HL-60 (cell line): ENCODE data around the gene ENTR1.

Experiments
- SPI1 ChIP-seq: IDR thresholded peaks from 2 replicates; pipeline ENCODE4 v1.6.1; 2012; ENCODE audit warnings: low read depth, mild to moderate bottlenecking, borderline replicate concordance
- TF ChIP-seq, protein P1 (sequence below): IDR thresholded peaks from 2 replicates; pipeline ENCODE4 v1.6.1; 2012; ENCODE audit warnings: low read depth; ENCODE audit not compliant: insufficient replicate concordance

GRCh38 chr9:136364942-136365774 is 45.3 kb downstream of the ENTR1 start:
- TF ChIP-seq, protein P1, sequence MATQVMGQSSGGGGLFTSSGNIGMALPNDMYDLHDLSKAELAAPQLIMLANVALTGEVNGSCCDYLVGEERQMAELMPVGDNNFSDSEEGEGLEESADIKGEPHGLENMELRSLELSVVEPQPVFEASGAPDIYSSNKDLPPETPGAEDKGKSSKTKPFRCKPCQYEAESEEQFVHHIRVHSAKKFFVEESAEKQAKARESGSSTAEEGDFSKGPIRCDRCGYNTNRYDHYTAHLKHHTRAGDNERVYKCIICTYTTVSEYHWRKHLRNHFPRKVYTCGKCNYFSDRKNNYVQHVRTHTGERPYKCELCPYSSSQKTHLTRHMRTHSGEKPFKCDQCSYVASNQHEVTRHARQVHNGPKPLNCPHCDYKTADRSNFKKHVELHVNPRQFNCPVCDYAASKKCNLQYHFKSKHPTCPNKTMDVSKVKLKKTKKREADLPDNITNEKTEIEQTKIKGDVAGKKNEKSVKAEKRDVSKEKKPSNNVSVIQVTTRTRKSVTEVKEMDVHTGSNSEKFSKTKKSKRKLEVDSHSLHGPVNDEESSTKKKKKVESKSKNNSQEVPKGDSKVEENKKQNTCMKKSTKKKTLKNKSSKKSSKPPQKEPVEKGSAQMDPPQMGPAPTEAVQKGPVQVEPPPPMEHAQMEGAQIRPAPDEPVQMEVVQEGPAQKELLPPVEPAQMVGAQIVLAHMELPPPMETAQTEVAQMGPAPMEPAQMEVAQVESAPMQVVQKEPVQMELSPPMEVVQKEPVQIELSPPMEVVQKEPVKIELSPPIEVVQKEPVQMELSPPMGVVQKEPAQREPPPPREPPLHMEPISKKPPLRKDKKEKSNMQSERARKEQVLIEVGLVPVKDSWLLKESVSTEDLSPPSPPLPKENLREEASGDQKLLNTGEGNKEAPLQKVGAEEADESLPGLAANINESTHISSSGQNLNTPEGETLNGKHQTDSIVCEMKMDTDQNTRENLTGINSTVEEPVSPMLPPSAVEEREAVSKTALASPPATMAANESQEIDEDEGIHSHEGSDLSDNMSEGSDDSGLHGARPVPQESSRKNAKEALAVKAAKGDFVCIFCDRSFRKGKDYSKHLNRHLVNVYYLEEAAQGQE, result no peak
- no peak for TF ChIP-seq SPI1
